SHP77 treated with DMSO at 0.1 percent for 48 hours (cell line): ENCODE data around the gene MRFAP1L1.
"Not testable (repeated sequence)": the region's sequence is repeated elsewhere in the genome, so short reads cannot be mapped to it uniquely, and the experiment has no call there.

Source experiments
- DNase-seq: peaks from one replicate; lab custom pipeline; 2025; lab: John Stamatoyannopoulos, UW

The MRFAP1L1 gene

DNA sequence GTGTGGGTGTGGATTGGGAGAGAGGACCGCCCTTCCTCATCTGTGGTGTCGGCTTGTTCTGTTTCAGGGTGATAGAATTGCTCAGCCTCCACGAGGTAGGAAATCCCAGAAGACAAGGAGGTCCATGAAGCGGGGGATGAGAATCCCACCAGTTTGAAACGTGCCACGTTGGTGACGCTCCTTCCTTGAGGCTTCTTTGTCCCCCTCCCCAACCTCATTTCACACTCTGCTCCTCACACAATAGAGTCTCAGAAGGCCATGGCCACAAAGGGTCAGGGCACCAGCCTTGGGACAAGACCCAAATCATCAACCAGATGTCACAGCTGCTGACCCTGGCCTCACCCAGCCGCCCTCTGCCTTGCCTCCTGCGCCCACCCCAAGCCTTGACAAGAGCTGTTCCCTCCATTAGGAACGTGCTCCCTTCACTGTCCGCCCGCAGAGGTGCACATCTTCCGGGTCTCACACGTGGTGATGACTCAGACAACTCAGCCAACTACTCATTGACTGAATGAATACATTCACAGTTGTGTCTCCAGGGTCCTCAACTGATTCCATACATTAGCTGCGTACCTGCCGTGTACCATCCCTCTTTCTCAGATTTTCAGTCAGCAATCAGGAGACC lies 24.6 kb upstream of the MRFAP1L1 start:
- DNase-seq: no peak

DNA sequence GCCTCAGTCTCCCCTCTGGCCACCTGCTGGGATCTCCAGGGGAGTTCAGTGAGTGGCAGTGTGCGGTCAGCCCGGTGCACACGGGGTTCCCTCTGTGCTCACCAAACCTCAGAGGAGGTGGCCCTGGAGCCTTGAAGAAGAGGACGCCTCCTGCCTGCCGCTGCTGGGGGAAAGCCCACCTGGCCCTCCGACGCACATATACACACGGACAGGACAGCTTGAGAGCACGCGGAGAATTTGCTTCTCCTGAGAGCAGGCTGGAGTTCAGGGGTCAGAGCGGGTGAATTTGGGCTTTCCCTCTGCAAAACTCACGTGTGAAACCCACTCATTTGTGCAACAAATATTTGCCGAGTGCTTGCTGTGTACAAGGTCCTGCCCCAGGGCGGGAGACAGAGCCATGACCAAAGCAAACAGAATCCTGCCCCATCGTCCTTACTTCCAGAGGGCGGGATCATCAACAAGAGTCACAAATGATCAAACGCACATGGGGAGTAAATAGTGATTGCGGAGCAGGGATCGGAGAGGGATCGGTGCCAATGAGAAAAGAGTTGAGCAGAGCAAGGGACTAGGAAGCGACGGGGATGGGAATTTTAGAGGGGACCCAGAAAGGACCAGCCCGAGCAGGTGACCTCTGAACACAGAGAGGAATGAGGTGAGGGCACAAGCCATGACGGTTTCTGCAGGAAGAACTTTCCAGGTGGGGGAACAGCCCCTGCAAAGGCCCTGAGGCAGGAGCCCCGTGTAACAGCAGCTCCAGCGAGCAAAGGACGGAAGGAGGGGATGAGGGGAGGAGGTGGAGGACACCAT lies 23.9 kb upstream of the MRFAP1L1 start:
- no peak for DNase-seq

DNA sequence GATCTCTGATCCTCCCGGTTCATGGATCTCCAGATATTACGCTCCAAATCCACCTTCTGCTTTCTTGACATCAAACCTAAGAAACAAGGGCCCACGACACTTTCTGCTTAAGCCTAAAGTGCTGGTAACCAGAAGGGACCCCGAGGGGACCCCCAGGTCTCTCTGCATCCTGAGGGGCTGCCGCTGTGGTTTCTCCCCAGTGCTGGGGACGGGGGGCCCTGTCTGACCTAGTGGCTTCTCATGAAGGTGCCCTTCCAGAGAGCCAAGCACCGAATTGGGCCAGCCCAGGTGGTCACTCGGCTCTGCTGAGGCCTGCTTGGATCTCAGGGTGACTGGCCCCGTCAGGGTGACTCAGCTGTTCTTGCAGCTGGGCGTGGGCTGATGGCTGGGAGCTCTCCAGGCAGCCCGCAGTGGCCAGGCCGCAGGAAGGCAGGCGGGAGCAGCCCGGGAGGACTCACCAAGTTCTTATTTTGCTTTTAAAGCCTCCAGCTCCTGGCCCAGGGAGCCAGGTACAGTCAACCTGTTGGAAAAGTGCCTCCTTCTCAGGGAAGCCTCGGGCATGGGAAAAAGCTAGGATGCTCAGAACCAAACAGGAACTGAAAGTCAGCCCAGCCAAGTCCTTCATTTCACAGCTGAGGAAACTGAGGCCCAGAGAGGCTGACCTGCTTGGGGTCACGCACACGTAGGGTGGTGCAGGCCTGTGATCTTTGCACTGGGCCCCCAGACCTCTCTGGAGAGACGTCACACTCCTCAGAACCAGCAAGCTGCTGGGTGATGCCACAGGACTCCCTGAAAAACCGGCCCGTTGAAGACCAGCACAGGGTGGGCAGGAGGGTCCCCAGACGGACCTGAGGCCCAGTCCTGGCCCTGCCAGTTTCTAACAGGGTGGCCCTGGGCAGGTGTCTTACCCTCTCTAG lies 23.0 kb upstream of the MRFAP1L1 start:
- DNase-seq: no peak

DNA sequence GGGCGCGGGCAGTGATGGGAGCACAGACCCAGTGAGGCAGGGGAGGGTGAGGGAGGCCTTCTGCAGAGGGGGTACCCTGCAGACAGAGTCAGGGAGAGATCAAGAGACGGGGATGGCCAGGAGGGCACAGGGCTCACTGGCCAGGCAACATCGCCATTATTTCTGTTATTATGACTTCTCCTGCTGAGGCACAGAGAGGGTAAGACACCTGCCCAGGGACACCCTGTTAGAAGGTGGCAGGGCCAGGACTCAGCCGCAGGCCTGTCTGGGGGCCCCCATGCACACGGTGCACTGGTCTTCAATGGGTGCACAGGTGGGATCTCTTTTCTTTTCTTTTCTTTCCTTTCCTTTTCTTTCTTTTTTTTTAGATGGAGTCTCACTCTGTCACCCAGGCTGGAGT lies 22.1 kb upstream of the MRFAP1L1 start:
- DNase-seq: no peak

DNA sequence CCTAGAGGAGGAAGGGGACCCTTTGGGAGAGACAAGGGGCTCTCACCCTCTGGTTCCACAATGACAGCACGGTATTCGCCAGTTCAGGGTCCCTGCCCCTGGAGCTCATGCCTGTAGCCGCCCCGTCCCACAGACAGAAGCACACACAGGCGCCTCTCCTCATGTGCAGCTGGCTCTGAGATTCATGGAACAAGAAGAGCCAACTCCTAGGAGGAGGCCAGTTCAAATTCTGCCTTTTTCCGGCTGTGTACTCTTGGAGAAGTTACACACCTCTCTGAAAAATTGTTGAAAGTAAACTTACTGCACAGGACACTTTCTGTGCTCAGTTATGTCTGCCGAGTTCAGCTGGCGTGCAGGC lies 21.6 kb upstream of the MRFAP1L1 start:
- no peak for DNase-seq

DNA sequence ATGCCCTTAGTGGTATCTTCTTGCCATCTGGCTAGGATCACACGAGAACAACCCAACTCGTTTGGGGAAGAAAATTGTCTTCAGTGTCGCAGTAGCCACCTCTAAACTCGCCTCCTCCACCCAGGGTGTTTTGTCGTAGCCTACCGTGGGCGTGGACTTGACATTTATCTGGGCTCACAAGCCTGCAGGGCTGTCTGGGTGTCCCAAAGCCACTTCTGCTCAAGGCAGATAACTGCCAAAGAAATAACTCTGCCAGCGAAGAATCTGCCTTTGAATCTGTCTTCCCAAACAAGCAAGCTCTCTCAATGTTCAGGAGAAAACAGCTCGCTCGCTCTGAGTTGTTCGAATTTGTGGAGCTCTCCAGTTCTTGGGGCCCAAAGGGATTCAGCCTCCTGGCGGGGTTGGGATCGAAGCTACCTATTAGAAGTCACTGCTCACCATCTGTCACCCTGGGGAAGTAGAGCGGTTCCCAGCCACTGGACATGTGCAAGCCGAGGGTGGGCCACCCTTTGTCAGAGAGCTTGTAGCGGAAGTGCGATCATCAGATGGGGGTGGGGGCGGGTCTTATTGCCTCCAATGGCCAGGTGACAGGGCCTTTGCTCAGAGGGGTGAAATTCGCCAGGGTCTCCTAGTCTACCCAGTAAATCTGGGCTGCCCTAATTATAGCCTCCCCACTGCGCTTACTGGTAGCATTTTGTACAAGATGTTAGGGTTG lies 21.1 kb upstream of the MRFAP1L1 start:
- DNase-seq: no peak

DNA sequence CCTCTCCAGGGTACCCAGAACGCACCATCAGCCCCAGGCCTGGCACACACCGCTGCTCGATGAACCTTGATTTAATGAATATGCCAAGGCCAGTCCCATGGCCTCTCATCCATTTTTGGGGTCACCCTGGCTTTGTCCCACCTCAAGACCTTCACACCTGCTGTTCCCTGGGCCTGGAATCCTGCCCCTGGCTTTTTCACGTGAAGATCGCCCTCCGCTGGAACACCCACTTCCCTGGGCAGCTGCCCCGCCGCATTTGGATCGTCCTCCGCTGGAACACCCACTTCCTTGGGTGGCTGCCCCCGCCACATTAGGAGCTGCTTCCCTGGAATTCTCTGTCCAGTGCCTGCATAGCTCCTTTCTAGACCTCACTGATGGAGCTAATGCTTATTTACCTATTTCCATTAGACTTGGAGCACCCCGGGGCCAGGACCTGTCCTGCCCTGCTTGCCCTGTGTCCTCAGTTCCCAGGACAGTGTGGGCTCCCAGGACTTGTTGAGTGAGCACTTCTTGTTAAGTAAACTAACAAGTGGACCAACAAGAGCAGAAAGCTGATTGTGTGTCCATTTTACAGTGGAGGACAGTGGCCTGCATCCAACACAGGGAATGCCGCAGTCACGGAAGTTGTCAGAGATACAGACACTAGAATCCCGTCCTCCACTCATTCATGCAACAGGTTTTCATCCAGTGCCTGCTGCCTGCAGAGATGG lies 18.8 kb upstream of the MRFAP1L1 start:
- no peak for DNase-seq

DNA sequence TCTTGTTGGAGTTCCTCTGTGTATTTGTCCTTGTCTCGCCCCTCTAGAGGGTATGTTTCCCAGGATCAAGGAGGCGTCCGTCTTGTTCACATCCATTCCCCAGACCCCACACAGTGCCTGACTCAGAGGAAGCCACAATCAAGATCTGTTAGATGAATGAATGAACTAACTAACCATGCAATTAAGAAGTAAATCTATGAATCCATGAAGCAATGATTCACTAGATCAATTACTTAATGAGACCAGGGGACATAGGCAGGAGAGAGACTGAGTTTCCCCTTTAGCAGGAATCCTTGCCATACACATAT lies 18.2 kb upstream of the MRFAP1L1 start:
- DNase-seq: no peak

DNA sequence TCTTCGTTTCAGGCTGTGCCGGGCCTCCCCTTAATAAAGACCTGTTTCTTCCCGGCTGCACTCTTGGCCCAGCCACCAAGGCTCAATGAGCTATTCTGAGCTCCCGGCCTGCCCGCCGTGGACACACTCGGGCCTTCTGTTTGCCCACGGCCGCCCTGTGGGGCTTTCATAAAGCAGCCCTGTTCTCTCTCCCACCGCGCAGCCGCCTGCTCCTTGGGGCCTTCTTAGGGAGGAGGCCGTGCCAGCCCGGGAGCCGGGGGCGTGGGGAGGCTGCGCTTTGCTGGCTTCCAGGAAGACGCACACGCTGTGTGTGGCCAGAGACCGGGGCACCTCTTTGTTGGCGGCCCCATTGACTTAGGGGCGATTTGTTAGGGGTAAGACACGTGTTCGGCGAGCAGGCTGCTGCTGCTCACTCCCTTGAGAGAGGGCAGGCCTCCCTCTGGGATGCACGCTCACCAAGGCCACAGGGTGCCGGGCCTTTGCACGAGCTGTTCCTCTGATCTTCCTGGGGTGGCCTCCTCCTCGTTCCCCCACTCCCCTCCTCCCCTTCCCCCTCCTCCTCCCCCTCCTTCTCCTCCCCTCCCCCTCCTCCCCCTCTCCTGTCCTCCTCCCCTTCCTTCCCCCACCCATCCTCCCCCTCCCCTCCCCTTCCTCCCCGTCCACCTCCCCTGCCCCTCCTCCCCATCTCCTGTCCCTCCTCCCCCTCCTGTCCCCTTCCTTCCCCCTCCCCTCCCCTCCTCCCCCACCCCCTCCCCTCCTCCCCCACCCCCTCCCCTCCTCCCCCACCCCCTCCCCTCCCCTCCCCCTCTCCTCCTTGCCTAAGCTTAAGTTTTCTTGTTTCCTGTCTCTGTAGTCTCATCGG lies 17.6 kb upstream of the MRFAP1L1 start:
- DNase-seq: no peak

DNA sequence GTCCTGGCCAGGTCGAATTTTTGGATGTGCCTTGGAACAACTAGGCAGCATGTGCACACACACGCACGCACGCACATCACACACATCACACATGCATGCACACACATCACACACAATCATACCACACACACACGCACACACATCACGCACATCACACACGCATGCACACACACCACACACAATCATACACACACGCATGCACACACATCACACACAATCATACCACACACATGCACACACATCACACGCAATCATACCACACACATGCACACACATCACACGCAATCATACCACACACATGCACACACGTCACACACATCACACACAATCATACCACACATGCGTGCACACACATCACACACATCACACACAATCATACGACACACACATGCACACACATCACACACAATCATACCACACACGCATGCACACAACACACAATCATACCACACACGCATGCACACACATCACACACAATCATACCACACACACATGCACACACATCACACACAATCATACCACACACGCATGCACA lies 15.8 kb upstream of the MRFAP1L1 start:
- DNase-seq: not testable (repeated sequence)

DNA sequence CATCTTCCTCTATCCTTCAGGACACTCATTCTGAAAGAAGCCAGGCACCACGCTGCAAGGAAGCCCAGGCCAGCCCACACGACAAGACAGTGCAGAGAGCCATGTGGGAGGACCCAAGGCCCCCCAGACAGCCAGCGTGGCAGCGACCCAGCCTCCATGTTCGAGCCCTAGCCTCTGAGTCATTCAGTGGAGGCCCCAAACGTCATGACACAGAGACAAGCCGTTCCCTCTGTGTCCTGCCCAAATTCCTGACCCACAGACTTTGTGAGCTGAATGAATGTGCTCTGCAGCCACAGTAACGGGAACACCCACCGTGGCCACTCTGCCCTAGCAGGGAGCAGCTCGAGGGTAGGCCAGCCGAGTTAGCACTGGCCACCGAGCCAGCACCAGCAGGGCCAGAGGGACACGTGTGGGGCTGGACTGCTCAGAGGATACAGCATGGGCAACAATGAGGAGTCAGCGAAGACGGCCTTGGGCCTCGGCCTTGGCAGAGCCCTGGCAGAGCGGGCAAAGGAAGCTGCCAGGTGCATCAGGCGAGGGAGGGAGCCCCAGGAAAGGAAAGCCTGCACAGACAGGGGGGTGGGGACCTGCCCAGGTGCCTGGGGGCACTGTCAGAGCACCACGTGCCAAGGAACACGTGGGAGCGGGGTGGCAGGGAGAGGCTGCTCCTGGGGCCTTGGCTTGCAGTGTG lies 14.9 kb upstream of the MRFAP1L1 start:
- DNase-seq: no peak

DNA sequence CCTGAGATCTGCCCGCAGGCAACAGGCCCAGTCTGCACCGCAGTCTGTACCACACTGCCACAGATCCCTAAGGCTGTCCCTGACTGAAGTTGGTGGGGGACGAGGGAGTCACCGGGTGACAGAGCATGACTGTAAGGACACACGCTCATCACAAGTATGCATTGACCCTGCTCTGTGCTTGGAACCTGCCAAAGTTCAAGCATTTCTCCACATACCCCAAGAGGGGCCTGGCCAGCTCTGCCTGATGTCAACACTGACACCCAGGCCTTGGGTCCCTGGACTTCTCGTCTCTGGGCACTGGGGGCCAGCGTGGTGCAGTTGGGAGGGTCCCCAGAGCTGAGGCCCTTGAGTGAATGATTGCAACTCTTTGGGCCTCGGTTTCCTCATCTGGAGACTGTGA lies 14.2 kb upstream of the MRFAP1L1 start:
- DNase-seq: no peak

DNA sequence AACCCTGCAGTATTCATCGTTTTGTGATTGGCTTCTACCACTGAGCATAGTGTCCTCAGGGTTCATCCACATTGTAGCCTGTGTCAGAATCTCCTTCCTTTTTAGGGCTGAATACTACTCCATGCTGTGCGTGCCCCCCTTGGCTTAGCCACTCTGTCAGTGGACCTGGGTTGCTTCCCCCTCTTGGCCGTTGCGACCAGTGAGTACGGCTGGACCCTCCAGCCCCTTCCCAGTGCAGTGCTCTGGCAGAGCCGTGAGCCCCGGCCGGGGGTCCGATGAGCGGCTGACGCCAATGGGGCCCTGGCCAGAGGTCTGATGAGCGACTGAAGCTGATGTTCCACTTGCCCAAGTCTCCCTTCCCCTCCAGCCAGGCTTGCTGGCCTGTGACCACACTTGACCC lies 13.2 kb upstream of the MRFAP1L1 start:
- no peak for DNase-seq

DNA sequence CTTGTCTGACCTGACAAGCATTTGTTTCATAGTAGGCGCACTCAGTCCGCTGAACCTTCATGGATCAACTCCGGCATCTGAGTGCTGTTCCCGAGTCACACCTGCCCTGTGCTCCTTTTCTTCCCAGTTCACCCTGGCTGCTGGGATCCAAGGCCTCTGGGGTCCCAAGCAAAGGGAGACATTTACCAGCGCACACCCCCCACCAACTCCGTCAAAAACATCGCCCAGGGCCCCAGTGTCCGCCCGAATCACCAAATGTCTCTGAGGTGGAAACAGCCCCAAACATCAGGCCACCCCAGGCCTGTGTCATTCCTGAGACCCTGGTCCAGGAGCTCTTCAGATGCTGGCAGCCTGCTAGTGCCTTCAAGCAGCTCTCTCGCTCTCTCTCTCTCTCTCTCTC lies 11.5 kb upstream of the MRFAP1L1 start:
- DNase-seq: no peak

DNA sequence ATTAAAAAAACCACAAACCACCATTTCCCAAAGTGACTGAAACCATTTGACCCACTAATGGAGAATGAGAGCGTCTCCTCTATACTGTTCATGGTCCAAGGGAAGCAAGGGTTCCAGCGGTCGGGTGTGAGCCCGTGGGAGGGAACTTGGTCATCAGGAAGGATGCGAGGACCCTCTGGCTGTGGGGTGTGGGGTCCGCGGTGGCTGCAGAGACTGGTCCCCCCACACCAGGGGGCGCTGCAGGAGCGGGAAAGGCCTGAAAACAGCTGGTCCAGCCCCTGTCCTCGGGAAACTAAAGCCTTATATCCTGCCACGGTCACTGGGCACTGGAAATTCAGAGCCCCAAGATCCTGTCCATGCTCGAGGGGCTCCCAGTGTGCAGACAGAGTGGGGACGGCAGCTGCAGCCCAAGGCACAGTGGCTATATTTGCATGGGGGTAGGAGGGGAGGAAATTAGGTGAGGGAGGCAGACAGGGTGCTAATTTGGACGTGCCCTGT lies 10.6 kb upstream of the MRFAP1L1 start:
- no peak for DNase-seq

DNA sequence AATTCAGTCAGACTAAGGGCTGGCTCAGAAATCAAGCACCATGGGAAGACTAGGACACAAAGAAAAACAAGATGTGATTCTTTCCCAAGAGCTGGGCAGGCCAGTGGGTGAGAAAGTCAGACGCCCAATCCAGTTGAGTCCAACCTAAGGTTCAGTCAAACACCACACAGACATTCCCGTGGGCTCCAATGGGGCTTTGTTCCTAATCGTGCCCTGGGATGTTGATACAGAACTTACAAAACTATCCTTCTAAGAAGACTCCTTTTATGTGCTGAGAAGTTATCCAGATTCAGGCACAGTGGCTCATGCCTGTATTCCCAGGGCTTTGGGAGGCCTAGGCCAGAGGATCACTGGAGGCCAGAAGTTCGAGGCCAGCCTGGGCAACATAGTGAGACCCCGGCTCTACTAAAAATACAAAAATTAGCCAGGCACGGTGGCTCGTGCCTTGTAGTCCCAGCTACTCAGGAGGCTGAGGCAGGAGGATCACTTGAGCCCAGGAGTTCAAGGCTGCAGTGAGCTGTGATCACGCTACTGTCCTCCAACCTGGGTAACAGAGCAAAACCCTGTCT lies 10.0 kb upstream of the MRFAP1L1 start:
- no peak for DNase-seq

DNA sequence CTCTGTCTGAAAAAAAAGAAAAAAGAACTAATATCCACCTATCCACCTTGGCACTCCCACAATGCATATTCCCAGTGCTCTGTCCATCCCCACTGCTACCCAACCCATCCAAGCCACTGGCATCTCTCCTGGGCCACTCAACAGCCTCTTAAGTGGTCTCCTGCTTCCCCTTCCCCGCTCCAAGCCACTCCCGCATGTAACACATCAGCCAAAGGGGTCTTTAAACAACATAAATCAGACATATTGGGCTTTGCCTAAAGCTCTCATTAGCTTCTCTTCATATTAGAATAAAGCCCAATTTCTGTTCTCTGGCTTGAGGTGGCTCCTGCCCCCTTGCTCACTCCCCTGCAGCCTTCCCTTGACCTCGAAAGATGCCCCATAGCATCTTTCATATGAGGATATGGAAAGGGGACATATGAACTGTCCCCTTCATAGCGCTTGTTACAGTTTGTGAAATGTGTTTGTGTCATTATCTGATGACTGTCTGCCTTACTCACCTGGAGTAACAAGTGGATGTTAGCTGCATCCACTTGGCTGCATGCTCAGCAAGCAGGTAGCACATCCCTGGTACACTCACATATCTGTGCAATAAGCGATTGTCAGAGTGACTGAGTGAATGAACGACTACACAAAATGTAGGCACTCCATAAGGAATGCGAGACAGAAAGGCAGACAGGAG lies 9.4 kb upstream of the MRFAP1L1 start:
- no peak for DNase-seq

DNA sequence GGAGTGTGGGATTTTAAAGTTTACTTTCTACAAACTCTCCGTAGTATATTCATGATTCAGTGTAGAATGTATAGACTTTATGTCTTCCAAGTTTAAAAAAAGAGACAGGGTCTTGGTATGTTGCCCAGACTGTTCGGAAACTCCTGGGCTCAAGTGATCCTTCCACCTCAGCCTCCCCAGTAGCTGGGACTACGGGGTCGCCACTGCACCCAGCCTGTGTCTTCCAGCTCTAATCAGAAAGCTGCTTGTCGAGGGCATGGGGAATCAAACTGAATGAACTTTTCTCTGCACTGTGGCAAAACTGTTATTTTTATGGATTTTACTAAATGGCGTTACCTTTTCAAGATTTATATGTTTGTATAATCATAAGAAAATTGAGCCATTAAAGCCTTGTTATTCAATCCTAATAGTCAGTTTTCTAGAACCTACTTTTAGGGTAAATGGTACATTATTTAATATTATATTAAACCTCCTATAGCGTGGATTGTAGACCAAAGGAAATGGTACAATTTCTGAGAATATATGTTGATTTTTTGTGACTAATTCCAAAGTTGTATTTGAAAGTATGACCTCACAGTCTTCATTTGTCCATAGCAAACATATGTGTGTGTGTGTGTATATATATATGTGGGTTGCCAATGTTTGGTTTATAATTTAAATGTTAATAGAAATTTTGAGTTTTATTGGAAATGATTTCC lies 7.4 kb upstream of the MRFAP1L1 start:
- DNase-seq: no peak
